Thoracic aorta (tissue), 2 donors: ENCODE data around the gene TNFSF15. TPM values are rescaled to one million over a fixed set of nuclear protein-coding genes. Genes with fewer than 3 reads are reported as not detected.

Experiments
- ATAC-seq: fragments of 150-250 bp; one replicate; pipeline ENCODE4 v1.8.0; 2017; ENCODE audit warnings: low read depth; ENCODE audit not compliant: insufficient number of reproducible peaks, low FRiP score
- DNase-seq: peaks from one replicate; pipeline ENCODE4 v3.0.0-alpha.2; 2020; ENCODE audit warnings: low spot score
- H3K27ac ChIP-seq, 2 donors: fragments of 200-600 bp; sonication (generic); 1 replicate in 1 of 2; 2 replicates in 1 of 2; pipeline ENCODE4 v1.5.1; 2016; ENCODE audit warnings: mild to moderate bottlenecking in 2 of 2, moderate library complexity in 2 of 2
- H3K27me3 ChIP-seq: fragments of 200-600 bp; sonication (generic); replicated peaks from 2 replicates; pipeline ENCODE4 v1.6.0; 2016; ENCODE audit warnings: mild to moderate bottlenecking; ENCODE audit not compliant: insufficient read depth
- H3K36me3 ChIP-seq: fragments of 200-600 bp; sonication (generic); one replicate; pipeline ENCODE4 v1.5.1; 2016
- H3K4me1 ChIP-seq, 2 donors: fragments of 200-600 bp; sonication (generic); 1 replicate in 1 of 2; 2 replicates in 1 of 2; pipeline versions ENCODE4 v1.5.1 to v1.6.0; 2016; ENCODE audit warnings: low read depth in 2 of 2, mild to moderate bottlenecking in 1 of 2; ENCODE audit not compliant: control insufficient read depth in 1 of 2
- H3K4me3 ChIP-seq: fragments of 200-600 bp; sonication (generic); 2 replicates; pipeline ENCODE4 v1.5.1; 2016; ENCODE audit warnings: mild to moderate bottlenecking
- H3K9me3 ChIP-seq: fragments of 200-600 bp; sonication (generic); 2 replicates; pipeline ENCODE4 v1.5.1; 2016
- CTCF ChIP-seq: fragments of 200-600 bp; sonication (generic); IDR thresholded peaks from one replicate; pipeline ENCODE4 v1.5.1; 2019; ENCODE audit warnings: antibody characterized with exemption
- total RNA-seq, 2 donors: library from RNA; depleted of rRNA; stranded (reverse); fragments of >200 nt; gene quantifications; one replicate each; pipeline versions ENCODE4 v1.1.0 to v1.2.3, GENCODE V29; 2016

Gene TNFSF15
- total RNA-seq, 2 donors from 2014 or later: 0.63 TPM; not detected in 1

DNA sequence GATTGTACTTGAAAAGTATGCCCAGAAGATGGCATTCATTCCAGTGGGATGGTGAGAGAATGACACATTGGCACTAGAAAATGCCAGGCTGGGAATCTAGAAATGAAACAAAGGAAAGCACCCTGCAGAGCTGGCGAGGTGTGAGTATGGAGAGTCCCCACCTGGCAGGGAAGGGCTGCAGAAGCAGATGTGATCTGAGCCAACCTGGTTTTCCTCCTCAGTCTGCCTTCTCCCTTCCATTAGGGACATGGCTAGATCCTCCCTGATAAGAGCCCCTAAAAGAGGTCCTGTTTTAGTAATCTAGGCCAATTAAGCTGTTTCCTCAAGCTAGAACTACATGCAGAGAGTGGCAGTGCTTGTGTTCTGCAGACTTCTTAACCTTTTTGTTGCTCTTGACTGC lies 24.7 kb upstream of the TNFSF15 start:
- ATAC-seq (no peak), DNase-seq (no peak)
- no peaks in the 10 kb centered on the region for H3K9me3 ChIP-seq
- H3K4me3 ChIP-seq: no peak overlapping the region
- TF ChIP-seq CTCF: no peak
- H3K27me3 ChIP-seq: no peaks in the 10 kb centered on the region
- no peaks in the 10 kb centered on the region for H3K4me1 ChIP-seq
- H3K36me3 ChIP-seq: no peaks in the 10 kb centered on the region
- no peak overlapping the region for H3K27ac ChIP-seq

DNA sequence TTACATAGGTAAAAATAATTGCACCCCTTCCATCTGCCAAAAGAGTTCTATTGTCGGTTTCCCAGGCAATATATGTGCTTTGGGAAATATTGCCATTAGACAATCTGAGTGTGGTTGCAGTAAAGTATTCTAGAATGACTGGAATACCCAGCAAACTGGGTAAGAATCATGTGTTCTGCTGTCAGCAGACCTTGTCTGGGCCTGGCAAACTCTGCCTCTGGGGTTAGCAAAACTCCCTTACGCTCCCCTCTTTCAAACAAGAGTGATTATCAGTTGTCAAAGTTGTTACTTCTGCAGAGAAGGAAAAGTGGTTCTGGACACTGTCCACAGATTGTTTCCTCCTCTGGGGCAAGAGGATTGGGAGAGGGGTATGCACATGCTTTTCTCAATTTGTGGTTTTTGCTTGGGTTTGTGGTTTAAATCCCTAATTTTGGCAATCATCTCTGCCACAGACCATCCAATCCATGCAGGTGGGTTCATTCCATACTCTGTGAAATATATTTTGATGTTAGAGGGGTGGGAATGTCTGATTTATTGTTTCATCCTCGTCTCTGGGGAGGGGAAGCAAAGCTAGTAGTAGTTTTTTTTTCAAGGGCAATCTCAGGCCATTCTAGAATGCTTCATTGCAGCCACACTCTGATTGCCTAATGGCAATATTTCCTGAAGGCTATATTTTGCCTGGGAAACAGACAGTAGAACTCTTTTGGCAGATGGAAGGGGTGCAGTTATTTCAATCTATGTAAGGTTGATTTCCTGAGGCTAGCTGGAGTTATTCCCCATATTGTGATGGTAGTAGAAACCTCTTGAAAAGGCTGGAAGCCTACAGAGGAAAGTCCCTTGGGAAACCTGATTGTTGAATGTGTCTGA lies 24.0 kb upstream of the TNFSF15 start:
- no peak for TF ChIP-seq CTCF
- Histone ChIP-seq H3K27ac (no peak overlapping the region), H3K36me3 (no peaks in the 10 kb centered on the region), H3K4me1 (no peaks in the 10 kb centered on the region), H3K4me3 (no peak overlapping the region), H3K27me3 (no peaks in the 10 kb centered on the region), H3K9me3 (no peaks in the 10 kb centered on the region)
- ATAC-seq (no peak), DNase-seq (no peak)

GRCh38 chr9:114828303-114828650 lies 22.4 kb upstream of the TNFSF15 start:
- no peaks in the 10 kb centered on the region for H3K9me3 ChIP-seq
- no peak for DNase-seq
- no peaks in the 10 kb centered on the region for H3K4me1 ChIP-seq
- H3K27me3 ChIP-seq: no peaks in the 10 kb centered on the region
- ATAC-seq: no peak
- no peak overlapping the region for H3K4me3 ChIP-seq
- H3K27ac ChIP-seq: no peak overlapping the region
- no peaks in the 10 kb centered on the region for H3K36me3 ChIP-seq
- TF ChIP-seq CTCF: no peak

- no peak for DNase-seq
- Histone ChIP-seq H3K4me1 (no peaks in the 10 kb centered on the region), H3K27me3 (no peaks in the 10 kb centered on the region), H3K36me3 (no peaks in the 10 kb centered on the region), H3K9me3 (no peaks in the 10 kb centered on the region), H3K27ac (no peak overlapping the region), H3K4me3 (no peak overlapping the region)
- no peak for ATAC-seq
- TF ChIP-seq CTCF: no peak
These were observed 21.9 kb upstream of the TNFSF15 start for GRCh38 chr9:114827641-114828302.

DNA sequence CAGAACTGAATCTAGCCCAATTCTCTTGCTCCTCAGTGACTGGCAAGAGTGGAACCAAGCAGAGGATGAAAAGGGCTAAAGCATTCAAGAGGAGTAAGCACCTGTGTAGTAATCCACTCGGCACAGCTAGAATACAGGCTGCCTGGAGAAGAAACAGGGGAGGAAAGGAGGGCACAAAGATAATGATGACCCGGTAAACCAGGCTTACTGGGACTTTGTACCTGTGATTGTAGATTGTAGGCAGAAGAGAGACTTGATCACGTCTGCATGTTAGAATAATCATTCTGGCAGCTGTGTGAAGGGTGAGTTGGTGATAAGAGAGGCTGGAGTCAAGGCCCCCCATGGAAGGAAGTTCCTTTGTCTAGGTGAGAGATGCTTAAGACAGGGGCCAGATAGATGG lies 20.6 kb upstream of the TNFSF15 start:
- Histone ChIP-seq H3K27ac (no peak overlapping the region), H3K27me3 (no peaks in the 10 kb centered on the region), H3K4me3 (no peak overlapping the region), H3K36me3 (no peaks in the 10 kb centered on the region), H3K4me1 (no peaks in the 10 kb centered on the region), H3K9me3 (no peaks in the 10 kb centered on the region)
- ATAC-seq: no peak
- no peak for DNase-seq
- TF ChIP-seq CTCF: no peak
